ENCODE results near the gene SWAP70. TPM values are rescaled to one million over a fixed set of nuclear protein-coding genes. Genes with fewer than 3 reads are reported as not detected.

Gene SWAP70
- total RNA-seq, 1 experiment from 2014 or later: 21.1 TPM

- CTCF ChIA-PET: no interaction called here
- Histone ChIP-seq H3K27me3 (replicated peaks; ENCODE audit: insufficient read depth, low read depth, low read length, poor library complexity) (no peaks in the 10 kb centered on the region), H3K4me1 (ENCODE audit: insufficient read depth, low read length, poor library complexity, severe bottlenecking) (no peaks in the 10 kb centered on the region), H3K36me3 (ENCODE audit: insufficient read depth, low read length, poor library complexity, severe bottlenecking) (no peaks in the 10 kb centered on the region), H3K9me3 (ENCODE audit: low read depth, low read length, poor library complexity, severe bottlenecking) (no peaks in the 10 kb centered on the region), H3K27ac (ENCODE audit: low read depth, low read length, poor library complexity, severe bottlenecking) (no peak overlapping the region), H3K4me3 (ENCODE audit: low read depth, low read length, poor library complexity, severe bottlenecking) (no peak overlapping the region)
- BruUV-seq (replicated peaks): no TSS peak
- no peak for DNase-seq (ENCODE audit: low spot score)
- POLR2A ChIA-PET (ENCODE audit: low non-redundant PET): no interaction called here
- intact Hi-C loops (cut with micrococcal nuclease; ENCODE audit: unreplicated experiment): no loop called here
- TF ChIP-seq, protein P1, sequence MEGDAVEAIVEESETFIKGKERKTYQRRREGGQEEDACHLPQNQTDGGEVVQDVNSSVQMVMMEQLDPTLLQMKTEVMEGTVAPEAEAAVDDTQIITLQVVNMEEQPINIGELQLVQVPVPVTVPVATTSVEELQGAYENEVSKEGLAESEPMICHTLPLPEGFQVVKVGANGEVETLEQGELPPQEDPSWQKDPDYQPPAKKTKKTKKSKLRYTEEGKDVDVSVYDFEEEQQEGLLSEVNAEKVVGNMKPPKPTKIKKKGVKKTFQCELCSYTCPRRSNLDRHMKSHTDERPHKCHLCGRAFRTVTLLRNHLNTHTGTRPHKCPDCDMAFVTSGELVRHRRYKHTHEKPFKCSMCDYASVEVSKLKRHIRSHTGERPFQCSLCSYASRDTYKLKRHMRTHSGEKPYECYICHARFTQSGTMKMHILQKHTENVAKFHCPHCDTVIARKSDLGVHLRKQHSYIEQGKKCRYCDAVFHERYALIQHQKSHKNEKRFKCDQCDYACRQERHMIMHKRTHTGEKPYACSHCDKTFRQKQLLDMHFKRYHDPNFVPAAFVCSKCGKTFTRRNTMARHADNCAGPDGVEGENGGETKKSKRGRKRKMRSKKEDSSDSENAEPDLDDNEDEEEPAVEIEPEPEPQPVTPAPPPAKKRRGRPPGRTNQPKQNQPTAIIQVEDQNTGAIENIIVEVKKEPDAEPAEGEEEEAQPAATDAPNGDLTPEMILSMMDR (conservative IDR thresholded peaks at IDR 0.05; ENCODE audit: low read depth, low read length): no peak
- TF ChIP-seq EZH2 (IDR thresholded peaks at IDR 0.05; ENCODE audit: borderline replicate concordance, low read depth, low read length, poor library complexity, severe bottlenecking): no peak
Measured at GRCh38 chr11:9681583-9682372, 17.9 kb downstream of the SWAP70 start.

DNA sequence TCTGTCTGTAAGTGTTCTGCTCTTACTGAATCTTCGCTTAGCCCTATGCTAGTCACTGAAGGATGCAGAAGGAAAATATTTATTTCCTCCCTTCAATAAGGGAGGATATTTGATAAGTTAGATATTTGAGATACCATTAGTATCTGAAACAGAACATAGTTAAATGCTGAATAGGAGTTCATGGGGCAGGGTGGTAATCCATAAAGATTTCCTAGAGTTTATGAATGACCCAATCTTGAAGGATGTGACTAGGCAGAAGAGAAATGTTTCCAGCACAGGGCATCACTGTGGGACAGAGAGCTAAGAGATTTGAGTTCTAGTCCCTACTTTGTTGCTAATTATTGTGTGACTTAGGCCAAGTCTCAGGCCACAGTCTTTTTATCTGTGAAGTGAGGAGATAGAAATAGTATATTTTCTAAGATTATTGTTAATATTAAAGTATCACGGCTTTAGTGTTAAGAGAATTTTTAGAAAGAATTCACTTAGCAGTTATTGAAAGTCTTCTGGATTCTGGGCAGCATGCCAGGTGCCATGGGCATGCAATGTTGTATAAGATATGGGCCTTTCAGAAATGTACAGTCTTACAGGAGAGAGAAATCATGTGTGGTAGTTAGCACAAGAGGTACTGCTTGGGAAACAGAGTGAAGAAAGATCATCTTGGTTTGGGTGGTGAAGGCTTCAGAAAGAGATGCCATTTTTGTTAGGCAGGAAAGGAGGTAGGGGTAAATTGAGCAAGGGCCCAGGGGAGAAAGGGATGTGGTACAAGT is 24.0 kb downstream of the SWAP70 start:
- Histone ChIP-seq H3K4me1 (ENCODE audit: insufficient read depth, low read length, poor library complexity, severe bottlenecking) (peaks cover 37% of the 10 kb centered on the region), H3K27ac (ENCODE audit: low read depth, low read length, poor library complexity, severe bottlenecking) (peak overlapping the region; percentile 72), H3K27me3 (replicated peaks; ENCODE audit: insufficient read depth, low read depth, low read length, poor library complexity) (no peaks in the 10 kb centered on the region), H3K9me3 (ENCODE audit: low read depth, low read length, poor library complexity, severe bottlenecking) (no peaks in the 10 kb centered on the region), H3K36me3 (ENCODE audit: insufficient read depth, low read length, poor library complexity, severe bottlenecking) (no peaks in the 10 kb centered on the region), H3K4me3 (ENCODE audit: low read depth, low read length, poor library complexity, severe bottlenecking) (no peak overlapping the region)
- no TSS peak for BruUV-seq (replicated peaks)
- TF ChIP-seq, protein P1 (conservative IDR thresholded peaks at IDR 0.05; ENCODE audit: low read depth, low read length): no peak
- no peak for TF ChIP-seq EZH2 (IDR thresholded peaks at IDR 0.05; ENCODE audit: borderline replicate concordance, low read depth, low read length, poor library complexity, severe bottlenecking)
- CTCF ChIA-PET: no interaction called here
- intact Hi-C loops (cut with micrococcal nuclease; ENCODE audit: unreplicated experiment): no loop called here
- POLR2A ChIA-PET (ENCODE audit: low non-redundant PET): no interaction called here
- DNase-seq (ENCODE audit: low spot score): peak; percentile 49

DNA sequence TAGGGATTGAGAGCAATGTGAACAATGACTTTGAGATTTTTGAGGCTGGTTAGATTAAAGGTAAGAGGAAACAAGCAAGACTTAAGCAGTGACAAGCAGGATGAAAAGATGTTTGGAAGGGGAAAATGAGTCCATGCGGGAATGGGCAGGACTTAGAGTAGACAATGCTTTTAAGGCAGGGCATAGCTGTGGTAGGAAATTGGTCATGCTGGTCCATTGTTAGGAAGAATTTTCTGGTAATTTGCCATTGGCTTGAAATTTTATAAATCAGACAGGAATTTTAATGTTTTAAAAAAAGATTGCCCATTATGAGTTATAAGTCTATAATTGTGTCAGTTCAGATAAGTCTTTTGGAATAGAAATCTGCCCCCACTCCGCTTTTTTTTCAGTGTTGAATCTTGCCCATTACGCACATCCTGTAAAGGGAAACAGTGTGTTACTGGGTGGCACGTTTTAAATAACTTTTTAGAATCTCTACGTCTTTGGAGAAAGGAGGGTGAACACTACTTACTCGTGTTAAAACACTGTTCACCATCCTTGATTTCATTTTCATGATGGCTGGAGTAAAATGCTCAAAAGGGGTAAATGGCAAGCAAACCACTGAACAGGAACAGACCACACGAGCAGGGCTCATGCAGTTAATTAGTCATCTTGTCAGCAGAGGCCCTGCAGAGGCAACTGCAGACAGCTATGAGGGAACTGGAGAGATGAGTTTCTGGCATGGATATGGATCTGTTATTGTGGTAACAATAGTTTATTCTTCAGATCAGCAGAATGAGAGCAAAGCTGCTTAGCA is 25.0 kb downstream of the SWAP70 start:
- Histone ChIP-seq H3K36me3 (ENCODE audit: insufficient read depth, low read length, poor library complexity, severe bottlenecking) (no peaks in the 10 kb centered on the region), H3K27ac (ENCODE audit: low read depth, low read length, poor library complexity, severe bottlenecking) (peak overlapping the region; percentile 72), H3K27me3 (replicated peaks; ENCODE audit: insufficient read depth, low read depth, low read length, poor library complexity) (no peaks in the 10 kb centered on the region), H3K9me3 (ENCODE audit: low read depth, low read length, poor library complexity, severe bottlenecking) (no peaks in the 10 kb centered on the region), H3K4me3 (ENCODE audit: low read depth, low read length, poor library complexity, severe bottlenecking) (peak overlapping the region; percentile 21), H3K4me1 (ENCODE audit: insufficient read depth, low read length, poor library complexity, severe bottlenecking) (peaks cover 37% of the 10 kb centered on the region)
- POLR2A ChIA-PET (ENCODE audit: low non-redundant PET): no interaction called here
- CTCF ChIA-PET: no interaction called here
- intact Hi-C loops (cut with micrococcal nuclease; ENCODE audit: unreplicated experiment): no loop called here
- peak; percentile 73 for DNase-seq (ENCODE audit: low spot score)
- BruUV-seq (replicated peaks): TSS peak; percentile 83
- TF ChIP-seq, protein P1 (conservative IDR thresholded peaks at IDR 0.05; ENCODE audit: low read depth, low read length): no peak
- TF ChIP-seq EZH2 (IDR thresholded peaks at IDR 0.05; ENCODE audit: borderline replicate concordance, low read depth, low read length, poor library complexity, severe bottlenecking): no peak
